Progenitor cell of endocrine pancreas (in vitro differentiated cells): Measurements from ENCODE around the gene EXOC6B. TPM values are rescaled to one million over a fixed set of nuclear protein-coding genes. Genes with fewer than 3 reads are reported as not detected.

Source experiments
- DNase-seq: peaks from one replicate; pipeline ENCODE4 v3.0.0; 2021; ENCODE audit warnings: low spot score; ENCODE audit not compliant: unreplicated experiment
- H3K27ac Mint-ChIP-seq: 2 replicates; pipeline ENCODE4 v1.8.0; 2021; ENCODE audit warnings: mild to moderate bottlenecking, moderate library complexity, mixed read lengths
- H3K27me3 Mint-ChIP-seq: 2 replicates; pipeline ENCODE4 v1.8.0; 2021; ENCODE audit warnings: mixed read lengths
- H3K36me3 Mint-ChIP-seq: 2 replicates; pipeline ENCODE4 v1.8.0; 2022; ENCODE audit warnings: mixed read lengths; ENCODE audit not compliant: insufficient read depth
- H3K4me1 Mint-ChIP-seq: 2 replicates; pipeline ENCODE4 v1.8.0; 2021; ENCODE audit warnings: low read depth, mixed read lengths
- H3K4me3 Mint-ChIP-seq: 2 replicates; pipeline ENCODE4 v1.8.0; 2021; ENCODE audit warnings: low read depth, mild to moderate bottlenecking, moderate library complexity, mixed read lengths
- H3K9me3 Mint-ChIP-seq: 2 replicates; pipeline ENCODE4 v1.8.0; 2021; ENCODE audit warnings: low read depth, mixed read lengths
- total RNA-seq: library from RNA; stranded (reverse); gene quantifications from 2 replicates; pipeline ENCODE4 v1.2.1, GENCODE V29; 2021
- TF ChIP-seq, protein P1 (sequence below): fragments of 200-600 bp; sonication (generic); IDR thresholded peaks from one replicate; pipeline ENCODE4 v1.5.0; 2021; ENCODE audit warnings: antibody characterized with exemption, mild to moderate bottlenecking; ENCODE audit not compliant: unreplicated experiment

Gene EXOC6B
- total RNA-seq, 1 donor from 2014 or later, result 71.9 TPM

DNA sequence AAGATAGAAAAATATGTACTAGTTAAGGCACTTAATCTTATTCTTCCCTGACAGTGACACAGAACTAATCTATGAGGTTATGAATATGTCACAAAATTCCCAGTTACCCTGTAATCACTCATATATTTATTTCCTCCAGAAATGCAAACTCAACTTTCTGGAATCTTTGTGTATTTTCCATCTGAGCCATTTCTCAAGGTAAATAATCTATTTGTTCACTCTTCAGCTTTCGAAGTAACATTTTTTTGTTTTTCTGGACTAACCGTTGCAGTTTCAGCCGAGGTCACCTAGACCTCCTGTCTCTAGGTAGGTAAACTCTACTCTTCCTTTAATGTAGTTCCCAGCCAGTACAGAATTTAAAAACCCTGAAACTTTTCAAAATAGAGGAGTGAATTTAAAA is 250.9 kb downstream of the EXOC6B start:
- no peak for DNase-seq
- H3K36me3 Mint-ChIP-seq, result peaks cover 6% of the 10 kb centered on the region
- no peak overlapping the region for H3K4me3 Mint-ChIP-seq
- H3K27ac Mint-ChIP-seq, result peak overlapping the region; percentile 1
- H3K27me3 Mint-ChIP-seq, result no peaks in the 10 kb centered on the region
- peaks cover 25% of the 10 kb centered on the region for H3K4me1 Mint-ChIP-seq
- TF ChIP-seq, protein P1, sequence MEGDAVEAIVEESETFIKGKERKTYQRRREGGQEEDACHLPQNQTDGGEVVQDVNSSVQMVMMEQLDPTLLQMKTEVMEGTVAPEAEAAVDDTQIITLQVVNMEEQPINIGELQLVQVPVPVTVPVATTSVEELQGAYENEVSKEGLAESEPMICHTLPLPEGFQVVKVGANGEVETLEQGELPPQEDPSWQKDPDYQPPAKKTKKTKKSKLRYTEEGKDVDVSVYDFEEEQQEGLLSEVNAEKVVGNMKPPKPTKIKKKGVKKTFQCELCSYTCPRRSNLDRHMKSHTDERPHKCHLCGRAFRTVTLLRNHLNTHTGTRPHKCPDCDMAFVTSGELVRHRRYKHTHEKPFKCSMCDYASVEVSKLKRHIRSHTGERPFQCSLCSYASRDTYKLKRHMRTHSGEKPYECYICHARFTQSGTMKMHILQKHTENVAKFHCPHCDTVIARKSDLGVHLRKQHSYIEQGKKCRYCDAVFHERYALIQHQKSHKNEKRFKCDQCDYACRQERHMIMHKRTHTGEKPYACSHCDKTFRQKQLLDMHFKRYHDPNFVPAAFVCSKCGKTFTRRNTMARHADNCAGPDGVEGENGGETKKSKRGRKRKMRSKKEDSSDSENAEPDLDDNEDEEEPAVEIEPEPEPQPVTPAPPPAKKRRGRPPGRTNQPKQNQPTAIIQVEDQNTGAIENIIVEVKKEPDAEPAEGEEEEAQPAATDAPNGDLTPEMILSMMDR, result no peak
- H3K9me3 Mint-ChIP-seq, result no peaks in the 10 kb centered on the region

DNA sequence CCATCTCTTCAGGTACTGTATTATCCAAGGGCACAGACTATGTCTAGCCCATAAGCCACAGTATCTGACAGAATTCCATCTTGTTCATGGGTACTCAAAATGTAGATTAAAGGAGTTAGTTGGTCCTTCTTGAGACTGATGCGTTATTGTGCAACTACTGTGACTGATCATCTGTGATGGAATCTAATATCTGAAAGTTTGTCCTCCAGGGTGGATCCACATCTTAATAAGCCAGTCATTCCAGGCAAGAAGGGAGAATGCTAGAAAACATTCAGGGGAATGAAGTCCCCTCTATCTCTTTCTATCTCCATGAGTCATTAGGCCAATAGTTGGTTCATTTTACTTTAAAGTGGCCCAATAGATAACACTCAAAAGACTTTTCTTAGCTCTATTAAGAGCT is 252.6 kb downstream of the EXOC6B start:
- no peak overlapping the region for H3K27ac Mint-ChIP-seq
- no peak overlapping the region for H3K4me3 Mint-ChIP-seq
- H3K9me3 Mint-ChIP-seq, result no peaks in the 10 kb centered on the region
- H3K4me1 Mint-ChIP-seq, result peaks cover 19% of the 10 kb centered on the region
- no peak for DNase-seq
- peaks cover 7% of the 10 kb centered on the region for H3K36me3 Mint-ChIP-seq
- TF ChIP-seq, protein P1, result no peak
- no peaks in the 10 kb centered on the region for H3K27me3 Mint-ChIP-seq

DNA sequence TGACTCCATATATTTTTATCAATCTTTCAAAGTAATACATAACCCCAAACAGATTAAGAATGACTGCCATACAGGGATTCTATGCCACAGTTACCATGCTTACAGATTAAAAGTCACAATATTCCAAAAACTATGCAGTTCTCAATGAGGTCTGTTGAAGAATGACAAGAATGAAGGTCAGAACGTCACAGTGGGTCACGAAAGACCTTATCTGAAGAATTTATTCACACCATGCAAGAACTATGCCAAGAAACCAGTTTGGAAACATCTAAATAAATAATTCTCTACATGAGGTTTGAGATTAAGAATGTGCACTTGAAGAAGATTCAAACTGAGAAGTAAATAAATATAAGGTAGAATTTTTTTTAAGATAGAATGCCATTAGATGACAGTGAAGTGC is 253.3 kb downstream of the EXOC6B start:
- DNase-seq, result no peak
- Mint-ChIP-seq H3K4me3 (no peak overlapping the region), H3K9me3 (no peaks in the 10 kb centered on the region), H3K27ac (no peak overlapping the region), H3K27me3 (no peaks in the 10 kb centered on the region), H3K4me1 (peaks cover 19% of the 10 kb centered on the region), H3K36me3 (peaks cover 7% of the 10 kb centered on the region)
- TF ChIP-seq, protein P1, result no peak

DNA sequence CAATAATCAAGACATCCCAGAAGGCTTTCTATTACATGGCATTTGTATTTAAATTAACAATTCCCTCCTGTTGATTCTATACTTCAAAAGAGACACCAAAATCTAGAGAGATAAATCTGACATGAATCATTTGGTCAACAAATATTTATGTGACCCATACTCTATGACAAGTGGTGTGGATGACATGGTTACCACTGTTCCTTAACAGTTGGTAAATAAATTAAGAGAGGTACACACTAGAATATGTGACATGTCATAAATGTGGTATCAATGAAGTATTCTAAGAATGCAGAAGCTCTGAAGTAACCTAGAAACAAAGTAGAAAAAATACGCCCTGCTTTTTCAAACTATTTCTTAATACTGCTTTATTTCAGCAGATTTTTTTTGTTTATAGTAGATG is 255.4 kb downstream of the EXOC6B start:
- TF ChIP-seq, protein P1, result no peak
- Mint-ChIP-seq H3K9me3 (no peaks in the 10 kb centered on the region), H3K36me3 (peaks cover 8% of the 10 kb centered on the region), H3K4me3 (no peak overlapping the region), H3K4me1 (peaks cover 9% of the 10 kb centered on the region), H3K27me3 (no peaks in the 10 kb centered on the region), H3K27ac (peak overlapping the region; percentile 41)
- no peak for DNase-seq

DNA sequence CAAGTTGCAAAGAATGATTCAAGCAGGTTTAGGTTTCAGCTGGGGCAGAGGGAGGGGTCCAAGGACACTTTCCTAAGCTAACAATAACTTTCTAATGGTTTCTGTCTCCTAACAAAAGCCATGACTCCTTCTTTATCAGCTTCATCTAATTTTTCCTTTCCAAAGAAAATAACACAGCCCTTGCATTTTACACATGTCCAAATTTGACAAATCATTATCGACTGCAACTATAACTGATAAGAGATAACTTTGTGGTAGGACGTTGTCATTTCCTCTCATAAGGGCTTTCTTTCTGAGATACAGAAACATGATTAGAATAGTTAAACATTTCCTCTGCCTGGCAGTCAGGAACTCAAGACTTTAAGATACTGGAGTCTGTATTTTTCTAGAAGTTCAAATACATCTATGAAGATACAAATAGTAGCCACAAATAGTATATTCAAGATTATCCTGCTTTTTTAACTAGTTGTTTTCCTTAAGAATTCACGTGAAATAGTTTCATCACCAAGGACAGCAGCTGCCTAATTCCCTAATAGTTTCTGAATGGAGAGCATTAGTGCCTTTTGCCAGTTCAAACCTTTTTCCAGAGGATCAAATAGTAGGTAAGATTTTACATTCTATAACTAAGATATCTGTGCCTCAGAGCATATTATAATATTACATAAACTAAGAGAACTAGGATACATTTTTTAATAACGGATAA is 263.2 kb downstream of the EXOC6B start:
- H3K36me3 Mint-ChIP-seq, result peaks cover 7% of the 10 kb centered on the region
- no peak overlapping the region for H3K4me3 Mint-ChIP-seq
- H3K27ac Mint-ChIP-seq, result peak overlapping the region; percentile 71
- TF ChIP-seq, protein P1, result no peak
- peaks cover 45% of the 10 kb centered on the region for H3K4me1 Mint-ChIP-seq
- no peaks in the 10 kb centered on the region for H3K9me3 Mint-ChIP-seq
- no peak for DNase-seq
- no peaks in the 10 kb centered on the region for H3K27me3 Mint-ChIP-seq
